ENCODE measurements around the gene GALNT18.

- TF ChIP-seq EP300 (IDR thresholded peaks at IDR 0.05) (no peak), POLR2A (IDR thresholded peaks at IDR 0.05) (no peak), CTCF (IDR thresholded peaks at IDR 0.05) (no peak)
These were observed 97.3 kb downstream of the GALNT18 start for GRCh38 chr11:11524436-11525061.

Measured in ovary (tissue), 3 donors.